ENCODE measurements around the gene N4BP2.

GRCh38 chr4:40182954-40183353 is 126.3 kb downstream of the N4BP2 start:
- TF ChIP-seq TAF1 (IDR thresholded peaks at IDR 0.05; ENCODE audit: borderline replicate concordance, low read depth, low read length) (no peak), CTCF (IDR thresholded peaks at IDR 0.05) (no peak)

Measured in SK-N-SH (cell line).